Measurements from ENCODE around the gene DUSP15. TPM values are rescaled to one million over a fixed set of nuclear protein-coding genes. Genes with fewer than 3 reads are reported as not detected.

Gene DUSP15
- total RNA-seq, 4 donors from 2014 or later: 1.6 to 45.6 (median 8.8) TPM; not detected in 1

- TF ChIP-seq CTCF (IDR thresholded peaks at IDR 0.05) (no peak), POLR2A (IDR thresholded peaks at IDR 0.05) (no peak)
- intact Hi-C loops (cut with DNase I; ENCODE audit: low total_unique reads): no loop called here
- Histone ChIP-seq H3K36me3 (no peaks in the 10 kb centered on the region), H3K9me3 (no peaks in the 10 kb centered on the region), H3K4me1 (no peaks in the 10 kb centered on the region), H3K27ac (no peak overlapping the region), H3K4me3 (no peak overlapping the region), H3K27me3 (no peaks in the 10 kb centered on the region)
- no peak for DNase-seq
These were observed 5.3 kb upstream of the DUSP15 start for GRCh38 chr20:31875671-31876070.

- Histone ChIP-seq H3K36me3 (no peaks in the 10 kb centered on the region), H3K9me3 (no peaks in the 10 kb centered on the region), H3K27ac (no peak overlapping the region), H3K4me1 (peaks cover 0 to 7% of the 10 kb centered on the region in 2 donors), H3K4me3 (no peak overlapping the region), H3K27me3 (no peaks in the 10 kb centered on the region)
- no peak for DNase-seq
- no peak for TF ChIP-seq CTCF (IDR thresholded peaks at IDR 0.05)
- TF ChIP-seq POLR2A (IDR thresholded peaks at IDR 0.05): no peak
- intact Hi-C loops (cut with DNase I; ENCODE audit: low total_unique reads): no loop called here
These were observed 2.1 kb upstream of the DUSP15 start for GRCh38 chr20:31872406-31872805.

- no peaks in the 10 kb centered on the region for H3K9me3 ChIP-seq
- H3K4me1 ChIP-seq: peaks cover 0 to 7% of the 10 kb centered on the region in 2 donors
- DNase-seq: no peak
- no peak for TF ChIP-seq CTCF (IDR thresholded peaks at IDR 0.05)
- no peak for TF ChIP-seq POLR2A (IDR thresholded peaks at IDR 0.05)
- H3K27ac ChIP-seq: no peak overlapping the region
- H3K36me3 ChIP-seq: no peaks in the 10 kb centered on the region
- intact Hi-C loops (cut with DNase I; ENCODE audit: low total_unique reads): no loop called here
- no peaks in the 10 kb centered on the region for H3K27me3 ChIP-seq
- H3K4me3 ChIP-seq: no peak overlapping the region
These were observed 1.3 kb upstream of the DUSP15 start for GRCh38 chr20:31871618-31871954.

- no peaks in the 10 kb centered on the region for H3K36me3 ChIP-seq
- intact Hi-C loops (cut with DNase I; ENCODE audit: low total_unique reads): no loop called here
- H3K4me1 ChIP-seq: peaks cover 0 to 7% of the 10 kb centered on the region in 2 donors
- peak overlapping the region; percentile 42 to 69 for H3K27ac ChIP-seq
- TF ChIP-seq POLR2A (IDR thresholded peaks at IDR 0.05): no peak
- TF ChIP-seq CTCF (IDR thresholded peaks at IDR 0.05): no peak
- H3K4me3 ChIP-seq: peak overlapping the region; percentile 23 to 80
- no peaks in the 10 kb centered on the region for H3K27me3 ChIP-seq
- DNase-seq: no peak
- H3K9me3 ChIP-seq: no peaks in the 10 kb centered on the region
These were observed 645 bp upstream of the DUSP15 start for GRCh38 chr20:31870726-31871617.

- Histone ChIP-seq H3K9me3 (no peaks in the 10 kb centered on the region), H3K27me3 (no peaks in the 10 kb centered on the region), H3K27ac (peak overlapping the region; percentile 42 to 69), H3K36me3 (no peaks in the 10 kb centered on the region), H3K4me3 (peak overlapping the region; percentile 23 to 80), H3K4me1 (peaks cover 0 to 7% of the 10 kb centered on the region in 2 donors)
- DNase-seq: no peak
- TF ChIP-seq CTCF (IDR thresholded peaks at IDR 0.05): no peak
- no peak for TF ChIP-seq POLR2A (IDR thresholded peaks at IDR 0.05)
- intact Hi-C loops (cut with DNase I; ENCODE audit: low total_unique reads): no loop called here
These were observed 720 bp downstream of the DUSP15 start for GRCh38 chr20:31869673-31869941.
